GM10248 (cell line): Measurements from ENCODE around the gene SEC22A.

Experiments
- CTCF ChIA-PET: fragments of 300-600 bp; sonication (Branson Sonifier 250); formaldehyde crosslinking; extraction: SDS; loops from one replicate; lab custom pipeline; 2021; ENCODE audit warnings: antibody characterized with exemption; lab: Yijun Ruan, JAX
- POLR2A ChIA-PET: fragments of 350-650 bp; sonication (Branson Sonifier 250); formaldehyde crosslinking; extraction: SDS; loops from one replicate; lab custom pipeline; 2020; ENCODE audit warnings: antibody characterized with exemption; lab: Yijun Ruan, JAX
- DNase-seq: peaks from one replicate; pipeline ENCODE4 v3.0.0; 2012; ENCODE audit errors: extremely low spot score
- TF ChIP-seq, protein P1 (sequence below): IDR thresholded peaks from 2 replicates; pipeline ENCODE4 v1.5.1; 2012; ENCODE audit warnings: mild to moderate bottlenecking, low read depth; ENCODE audit errors: extremely low read depth, missing control alignments, control extremely low read depth

SEC22A gene

DNA sequence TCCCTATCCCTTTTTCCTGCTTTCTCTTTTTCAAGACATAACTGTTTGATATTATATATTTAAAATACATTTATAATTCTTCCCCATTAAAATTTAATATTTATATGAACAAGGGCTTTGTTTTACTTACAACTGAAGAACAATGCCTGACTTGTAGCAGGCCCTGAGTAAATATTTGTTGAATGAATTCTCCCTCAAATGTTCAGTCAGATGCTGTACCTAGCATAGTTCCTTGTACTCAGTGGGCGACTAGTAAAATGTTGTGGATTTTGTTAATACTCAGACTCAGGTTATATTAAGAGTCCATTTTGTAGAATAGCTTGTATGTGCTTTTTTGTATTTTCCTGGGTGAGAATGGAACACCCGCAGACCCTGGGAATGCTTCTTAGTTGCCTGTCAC lies 69.1 kb downstream of the SEC22A start:
- ChIA-PET POLR2A (no interaction called here), CTCF (no interaction called here)
- TF ChIP-seq, protein P1, sequence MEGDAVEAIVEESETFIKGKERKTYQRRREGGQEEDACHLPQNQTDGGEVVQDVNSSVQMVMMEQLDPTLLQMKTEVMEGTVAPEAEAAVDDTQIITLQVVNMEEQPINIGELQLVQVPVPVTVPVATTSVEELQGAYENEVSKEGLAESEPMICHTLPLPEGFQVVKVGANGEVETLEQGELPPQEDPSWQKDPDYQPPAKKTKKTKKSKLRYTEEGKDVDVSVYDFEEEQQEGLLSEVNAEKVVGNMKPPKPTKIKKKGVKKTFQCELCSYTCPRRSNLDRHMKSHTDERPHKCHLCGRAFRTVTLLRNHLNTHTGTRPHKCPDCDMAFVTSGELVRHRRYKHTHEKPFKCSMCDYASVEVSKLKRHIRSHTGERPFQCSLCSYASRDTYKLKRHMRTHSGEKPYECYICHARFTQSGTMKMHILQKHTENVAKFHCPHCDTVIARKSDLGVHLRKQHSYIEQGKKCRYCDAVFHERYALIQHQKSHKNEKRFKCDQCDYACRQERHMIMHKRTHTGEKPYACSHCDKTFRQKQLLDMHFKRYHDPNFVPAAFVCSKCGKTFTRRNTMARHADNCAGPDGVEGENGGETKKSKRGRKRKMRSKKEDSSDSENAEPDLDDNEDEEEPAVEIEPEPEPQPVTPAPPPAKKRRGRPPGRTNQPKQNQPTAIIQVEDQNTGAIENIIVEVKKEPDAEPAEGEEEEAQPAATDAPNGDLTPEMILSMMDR: no peak
- no peak for DNase-seq

DNA sequence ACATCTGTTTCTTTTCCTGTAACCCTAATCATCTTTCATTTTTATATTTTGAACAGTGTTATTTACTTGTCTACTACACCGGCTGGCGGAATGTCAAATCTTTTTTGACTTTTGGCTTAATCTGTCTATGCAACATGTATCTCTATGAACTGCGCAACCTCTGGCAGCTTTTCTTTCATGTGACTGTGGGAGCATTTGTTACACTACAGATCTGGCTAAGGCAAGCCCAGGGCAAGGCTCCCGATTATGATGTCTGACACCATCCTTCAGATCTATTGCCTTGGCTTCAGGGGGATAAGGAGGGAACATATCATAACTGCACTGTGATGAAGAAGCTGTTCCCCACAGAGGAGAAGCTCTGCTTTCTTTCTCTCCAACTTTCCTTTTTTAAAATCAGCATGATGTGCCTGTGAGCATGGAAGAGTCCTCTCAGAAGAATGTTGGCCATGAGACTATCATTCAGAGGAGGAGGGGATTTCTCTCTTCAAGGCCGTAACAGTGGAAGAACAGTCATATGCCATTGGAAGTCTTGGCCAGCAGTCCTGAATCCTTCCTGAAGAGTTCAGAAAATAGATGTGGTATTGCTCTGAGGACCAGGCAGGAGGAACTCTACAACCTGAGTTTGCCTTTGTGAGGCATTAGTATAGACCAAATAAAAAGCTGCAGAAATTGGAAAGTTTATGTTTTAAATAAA lies 69.9 kb downstream of the SEC22A start:
- ChIA-PET CTCF (interaction anchor here (1.1 to 1.2 kb wide), 2 partner anchors 8 to 26 kb away, joined by 3 read pairs; no protein-coding TSS in a partner anchor), POLR2A (no interaction called here)
- TF ChIP-seq, protein P1: no peak
- no peak for DNase-seq

DNA sequence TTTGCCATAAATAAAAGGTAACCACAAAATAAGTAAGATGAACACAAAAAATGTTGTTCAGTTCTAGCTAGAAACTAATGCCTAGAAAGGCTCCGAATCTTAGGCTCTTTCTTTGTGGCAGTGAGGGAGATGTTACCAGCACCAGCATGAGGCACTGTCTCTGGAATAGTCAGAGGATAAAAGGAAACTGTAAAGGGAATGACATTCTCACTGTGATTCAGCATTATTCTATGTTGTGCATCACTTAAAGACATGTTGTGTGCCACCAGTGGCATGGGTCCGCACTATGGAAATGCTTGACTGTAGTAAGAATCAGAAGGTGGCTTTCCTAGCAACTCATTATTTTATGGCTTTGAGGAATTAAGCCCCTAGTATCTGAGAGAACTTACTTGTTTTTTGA lies 70.8 kb downstream of the SEC22A start:
- CTCF ChIA-PET: interaction anchor here (1.0 to 1.2 kb wide), 2 partner anchors 7 to 13 kb away, joined by 3 read pairs; no protein-coding TSS in a partner anchor
- DNase-seq: no peak
- POLR2A ChIA-PET: no interaction called here
- TF ChIP-seq, protein P1: no peak

DNA sequence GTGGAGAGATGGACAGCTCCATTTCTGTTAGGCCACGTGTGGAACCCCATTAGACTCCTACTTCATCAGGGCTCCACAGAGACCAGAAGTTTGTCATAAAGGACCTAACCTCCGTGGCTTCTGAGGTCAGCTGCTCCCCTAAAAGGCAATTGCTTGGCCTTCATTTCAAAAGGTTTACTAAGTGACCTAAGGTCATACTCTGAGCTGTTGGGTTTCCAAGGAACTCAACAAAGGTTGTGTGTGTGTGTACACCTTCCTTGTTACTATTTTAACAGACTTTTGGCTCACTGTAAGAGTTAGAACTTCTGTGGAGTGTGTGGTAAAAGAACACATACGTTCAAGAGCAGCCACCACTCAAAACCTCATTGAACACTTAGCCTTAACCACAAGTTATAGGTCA lies 73.9 kb downstream of the SEC22A start:
- DNase-seq: no peak
- ChIA-PET POLR2A (interaction anchor here (0.6 kb wide), 1 partner anchor 251 kb away, joined by 3 read pairs; no protein-coding TSS in a partner anchor), CTCF (interaction anchor here (1.0 kb wide), 1 partner anchor 10 kb away, joined by 3 read pairs; no protein-coding TSS in a partner anchor)
- TF ChIP-seq, protein P1: no peak

DNA sequence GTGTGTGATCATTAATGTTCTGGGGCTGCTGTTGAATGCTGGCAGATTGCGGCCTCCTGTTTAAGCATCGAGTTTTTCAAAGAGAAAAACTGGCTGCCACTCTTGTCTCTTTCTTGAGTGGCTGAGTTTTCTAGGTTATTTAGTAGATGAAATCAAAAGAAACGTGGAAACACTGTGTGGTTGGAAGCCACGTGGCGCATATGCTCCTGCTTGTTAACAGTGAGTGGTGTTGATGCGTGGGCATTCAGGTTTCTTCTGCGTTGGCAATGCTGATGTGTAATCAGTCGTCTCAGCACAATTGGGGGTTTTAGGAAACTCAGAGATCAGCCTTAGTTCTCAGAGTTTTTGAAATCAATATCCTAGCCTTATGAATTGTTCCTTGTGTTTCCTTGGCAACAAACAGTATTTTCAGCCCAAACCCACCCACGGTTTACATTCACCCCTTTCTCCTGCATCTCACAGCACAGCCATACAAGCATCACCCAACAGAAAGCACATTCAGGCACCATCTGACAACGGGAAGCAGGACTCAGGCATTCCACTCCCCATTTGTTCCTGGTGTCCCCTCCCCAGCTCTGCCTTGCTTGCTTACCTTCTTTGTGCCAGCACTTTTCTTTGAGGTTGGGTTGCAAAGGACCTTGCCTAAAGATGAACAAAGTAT lies 74.7 kb downstream of the SEC22A start:
- TF ChIP-seq, protein P1: no peak
- CTCF ChIA-PET: no interaction called here

DNA sequence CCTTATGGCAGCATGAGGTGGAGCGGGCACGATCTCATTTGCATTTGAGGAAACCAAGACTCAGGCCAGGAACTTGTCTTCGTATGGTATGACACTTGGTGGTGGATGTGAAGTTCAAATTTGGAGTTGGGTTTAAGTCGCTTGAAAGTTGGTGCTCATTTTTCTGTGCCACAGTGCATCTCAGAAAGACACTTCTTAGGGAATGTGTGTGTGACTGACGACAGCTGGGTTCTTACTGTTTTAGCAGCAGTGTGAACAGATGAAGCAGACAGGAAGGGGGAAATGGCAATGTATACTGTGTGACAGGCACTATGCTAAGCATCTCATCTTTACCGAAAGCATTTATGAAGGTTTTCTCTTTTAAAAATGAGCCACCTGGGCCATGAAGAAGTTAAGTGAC lies 75.4 kb downstream of the SEC22A start:
- CTCF ChIA-PET: interaction anchor here (1.0 kb wide), 1 partner anchor 13 kb away, joined by 3 read pairs; no protein-coding TSS in a partner anchor
- POLR2A ChIA-PET: no interaction called here
- TF ChIP-seq, protein P1: no peak
- no peak for DNase-seq

More for the DNA sequence above, 74.7 kb downstream of the SEC22A start:
- no peak for DNase-seq
- POLR2A ChIA-PET: no interaction called here
